Prostate gland (tissue), 2 donors: ENCODE measurements around the gene ATP1B1.

ENCODE experiments used
- CTCF ChIP-seq, 4 experiments: fragments of 200-600 bp in 2 of 4; fragments of 450-650 bp in 2 of 4; sonication (generic) in 2 of 4; IDR thresholded peaks; 1 replicate in 3 of 4; 2 replicates in 1 of 4; pipeline ENCODE4 v1.5.1; 2016 to 2019; ENCODE audit warnings: antibody characterized with exemption in 4 of 4, mild to moderate bottlenecking in 2 of 4, moderate library complexity in 2 of 4
- POLR2A ChIP-seq: fragments of 450-650 bp; IDR thresholded peaks from one replicate; pipeline ENCODE4 v1.6.1; 2016; ENCODE audit warnings: antibody characterized with exemption, mild to moderate bottlenecking

- TF ChIP-seq CTCF (IDR thresholded peaks at IDR 0.05) (no peak), POLR2A (peak; percentile 46)
Observed at GRCh38 chr1:169109561-169110134, 3.2 kb downstream of the ATP1B1 start.
